Measurements from ENCODE around the gene OR2J3.
"Not testable (repeated sequence)": the region's sequence is repeated elsewhere in the genome, so short reads cannot be mapped to it uniquely, and the experiment has no call there.

Gene OR2J3

DNA sequence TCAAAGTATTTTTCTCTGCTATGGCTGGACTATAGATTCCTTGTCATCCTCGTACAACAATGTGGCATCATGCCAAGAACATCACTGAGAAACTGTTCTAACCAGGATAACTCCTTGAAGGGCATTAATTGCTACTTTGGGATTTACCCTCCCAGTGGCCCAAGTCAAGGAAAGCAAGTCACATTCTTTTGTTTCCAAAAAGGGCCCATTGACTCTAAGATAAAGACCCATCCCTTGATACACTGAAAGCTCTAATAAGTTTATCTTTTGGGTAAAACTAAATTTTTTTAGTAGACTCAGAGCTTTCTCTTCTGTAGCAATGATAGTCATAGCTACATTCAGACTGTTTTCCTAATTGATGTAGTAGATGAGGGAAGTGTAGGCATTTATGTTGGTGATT, at the start of gene OR2J3:
TSS of gene OR2J3 (plus strand) at position 301 of the 400 bp plus-strand sequence. CDS start 3,833 bp downstream, outside the sequence.
- DNase-seq, result no peak

GRCh38 chr6:29071831-29072723, 35.8 kb upstream of the OR2J3 start:
- DNase-seq, result no peak

- DNase-seq, result no peak
Measured at GRCh38 chr6:29079203-29079602, 28.7 kb upstream of the OR2J3 start.

- no peak for DNase-seq
Measured at GRCh38 chr6:29081312-29081711, 26.5 kb upstream of the OR2J3 start.

DNA sequence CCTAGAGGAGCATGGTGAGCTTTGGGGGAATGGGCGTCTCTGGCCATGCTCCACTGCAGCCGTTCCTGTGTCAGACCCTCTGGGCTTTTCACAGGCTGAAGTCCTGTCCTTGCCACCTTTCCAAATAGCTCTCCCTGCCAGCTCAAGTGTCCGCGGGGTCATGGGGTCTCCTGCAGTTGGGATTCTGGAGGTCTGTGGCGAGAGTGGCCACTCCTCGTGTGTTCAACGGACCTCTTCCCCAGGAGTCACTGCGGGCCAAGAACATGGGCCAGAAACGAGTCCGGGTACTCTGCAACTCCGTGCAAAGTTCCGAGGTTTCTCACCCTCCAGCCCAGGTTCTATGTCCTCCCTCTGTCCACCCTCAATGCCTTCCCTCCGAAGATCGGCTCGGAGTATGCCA, 25.4 kb upstream of the OR2J3 start:
- DNase-seq, result no peak

GRCh38 chr6:29087213-29087612, 20.6 kb upstream of the OR2J3 start, which contains the start of gene OR2B3:
Gene OR2B3, minus strand, starts transcription at chr6:29087313. Its CDS starts 65 bp downstream, at chr6:29087248.
- no peak for DNase-seq

DNA sequence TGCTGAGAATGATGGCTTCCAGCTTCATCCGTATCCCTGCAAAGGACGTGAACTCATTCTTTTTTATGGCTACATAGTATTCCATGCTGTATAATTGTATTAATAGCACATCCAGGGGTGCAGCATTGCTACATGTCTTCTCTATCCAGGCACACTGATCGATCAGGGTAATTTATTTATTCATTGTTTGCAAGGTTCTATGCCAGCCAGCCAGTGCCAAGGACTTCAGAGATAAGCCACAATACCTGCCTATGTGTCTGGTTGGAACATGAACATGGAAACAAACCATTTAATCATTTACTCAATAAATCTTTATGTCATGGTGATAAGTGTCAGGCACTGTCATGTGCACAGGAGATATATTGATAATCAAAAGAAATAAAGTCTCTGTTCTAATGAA, 14.9 kb upstream of the OR2J3 start:
- DNase-seq, result no peak

DNA sequence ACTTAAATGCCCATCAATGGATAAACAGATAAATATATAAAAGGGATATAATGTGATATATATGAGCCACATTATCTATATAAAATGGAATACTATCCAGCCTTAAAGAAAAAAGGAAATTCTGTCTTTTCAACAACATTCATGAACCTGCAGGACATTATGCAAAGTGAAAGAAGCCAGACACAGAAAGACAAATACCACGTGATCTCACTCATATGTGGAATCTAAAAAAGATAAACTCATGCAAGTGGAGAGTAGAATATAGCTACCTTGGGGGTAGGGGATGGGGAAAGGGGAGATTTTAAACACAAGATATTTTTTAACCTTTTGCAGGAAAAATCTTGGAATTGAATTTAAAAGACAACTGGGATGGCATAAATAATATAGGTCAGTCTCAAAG, 10.1 kb upstream of the OR2J3 start:
- DNase-seq, result no peak

DNA sequence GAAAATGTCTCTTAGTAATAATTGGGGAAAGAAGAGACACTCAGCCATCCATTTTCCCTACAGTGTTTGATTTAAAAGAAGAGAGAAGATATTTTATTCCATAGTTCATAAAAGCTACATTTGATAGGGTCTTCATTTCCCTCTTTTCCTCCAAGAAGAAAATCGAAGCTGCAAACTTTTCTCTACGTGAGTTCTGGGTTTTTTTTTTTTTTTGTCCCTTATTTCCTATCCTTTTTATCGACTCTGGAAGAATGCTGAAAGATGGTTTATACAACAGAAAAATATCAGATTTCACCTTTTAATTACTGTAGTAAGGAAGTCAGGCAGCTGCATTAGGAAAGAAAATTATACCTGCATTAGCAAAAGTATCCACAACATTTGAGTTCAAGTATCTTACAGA, 8.7 kb upstream of the OR2J3 start, which contains the start of gene OR2J1:
TSS of gene OR2J1 (plus strand) at position 301 of the 400 bp plus-strand sequence. CDS start 1,453 bp downstream, outside the sequence.
- DNase-seq, result no peak

DNA sequence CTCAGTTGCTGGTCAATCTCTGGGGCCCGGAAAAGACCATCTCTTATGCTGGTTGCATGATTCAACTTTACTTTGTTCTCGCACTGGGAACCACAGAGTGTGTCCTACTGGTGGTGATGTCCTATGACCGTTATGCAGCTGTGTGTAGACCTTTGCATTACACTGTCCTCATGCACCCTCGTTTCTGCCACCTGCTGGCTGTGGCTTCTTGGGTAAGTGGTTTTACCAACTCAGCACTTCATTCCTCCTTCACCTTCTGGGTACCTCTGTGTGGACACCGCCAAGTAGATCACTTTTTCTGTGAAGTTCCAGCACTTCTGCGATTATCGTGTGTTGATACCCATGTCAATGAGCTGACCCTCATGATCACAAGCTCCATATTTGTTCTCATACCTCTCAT, 4.3 kb downstream of the OR2J3 start:
- DNase-seq, result no peak

DNA sequence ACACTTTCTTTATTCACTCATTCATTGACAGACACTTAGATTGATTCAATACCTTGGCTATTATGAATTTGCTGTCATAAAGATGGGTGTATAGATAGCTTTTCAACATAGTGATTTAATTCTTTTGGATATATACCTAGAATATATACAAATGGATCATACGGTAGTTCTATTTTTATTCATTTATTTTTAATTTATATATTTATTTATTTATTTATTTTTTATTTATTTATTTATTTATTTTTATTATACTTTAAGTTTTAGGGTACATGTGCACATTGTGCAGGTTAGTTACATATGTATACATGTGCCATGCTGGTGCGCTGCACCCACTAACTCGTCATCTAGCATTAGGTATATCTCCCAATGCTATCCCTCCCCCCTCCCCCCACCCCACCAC, 7.1 kb downstream of the OR2J3 start:
- DNase-seq, result not testable (repeated sequence)

GRCh38 chr6:29129326-29130012, 21.6 kb downstream of the OR2J3 start:
- no peak for DNase-seq

DNA sequence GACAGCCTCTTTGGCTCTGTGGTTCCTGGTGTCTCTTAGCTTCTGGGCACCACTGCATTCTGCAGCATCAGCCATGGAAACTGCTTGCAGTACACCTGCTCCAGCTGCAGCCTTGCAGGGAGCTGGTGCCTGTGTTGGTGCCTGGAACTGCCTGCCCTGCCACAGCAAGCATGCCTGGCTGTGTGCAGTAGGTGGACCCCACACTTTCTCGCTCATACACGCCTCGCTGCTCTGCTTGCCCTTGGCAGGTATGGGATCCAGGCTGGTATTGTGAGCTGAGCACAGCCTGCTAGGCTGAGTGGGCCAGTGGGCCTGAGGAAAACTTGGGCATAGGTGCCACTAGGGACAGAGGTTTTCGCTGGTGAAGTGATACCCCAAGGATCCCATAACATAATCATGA, 22.8 kb downstream of the OR2J3 start:
- DNase-seq, result no peak

GRCh38 chr6:29131691-29132090, 23.8 kb downstream of the OR2J3 start:
- DNase-seq, result no peak

GRCh38 chr6:29137724-29138123, 29.9 kb downstream of the OR2J3 start:
- DNase-seq, result no peak

DNA sequence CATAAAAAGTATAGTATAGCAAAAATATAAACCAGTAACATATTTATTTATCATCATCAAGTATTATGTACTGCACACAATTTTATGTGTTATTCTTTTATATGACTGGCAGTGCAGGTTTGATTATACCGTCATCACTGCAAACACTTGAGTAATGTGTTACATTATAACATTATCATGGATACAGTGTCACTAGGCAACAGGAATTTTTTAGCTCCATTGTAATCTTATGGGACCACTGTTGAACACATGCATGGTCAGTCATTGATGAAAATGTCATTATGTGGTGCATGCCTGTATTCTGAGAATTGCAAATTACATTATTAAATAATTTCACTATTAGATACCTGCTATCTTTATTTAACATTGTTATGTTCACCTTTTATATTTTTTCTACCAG, 33.7 kb downstream of the OR2J3 start:
- no peak for DNase-seq

GRCh38 chr6:29142309-29142708, 34.5 kb downstream of the OR2J3 start:
- no peak for DNase-seq

DNA sequence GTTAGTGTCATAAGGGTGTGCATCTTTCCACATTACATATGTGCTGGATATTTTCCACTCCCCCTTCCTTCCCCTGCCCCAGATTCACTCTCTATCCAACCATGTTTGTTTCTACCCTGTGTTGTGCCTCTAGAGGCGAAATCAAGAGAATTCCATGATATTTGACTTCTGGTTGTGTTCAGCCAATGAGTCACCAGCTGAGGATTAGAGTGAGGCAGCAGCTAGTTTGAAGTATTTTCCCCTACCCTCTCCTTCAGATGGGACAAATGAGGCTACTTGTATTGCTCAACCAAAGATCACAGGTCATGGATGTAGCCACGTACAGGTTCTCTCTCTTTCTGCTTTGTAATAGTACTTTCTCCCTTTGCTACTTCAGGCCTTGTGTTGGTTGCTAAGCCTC, 38.3 kb downstream of the OR2J3 start:
- DNase-seq, result no peak

GRCh38 chr6:29147074-29147473, 39.2 kb downstream of the OR2J3 start:
- DNase-seq, result no peak

DNA sequence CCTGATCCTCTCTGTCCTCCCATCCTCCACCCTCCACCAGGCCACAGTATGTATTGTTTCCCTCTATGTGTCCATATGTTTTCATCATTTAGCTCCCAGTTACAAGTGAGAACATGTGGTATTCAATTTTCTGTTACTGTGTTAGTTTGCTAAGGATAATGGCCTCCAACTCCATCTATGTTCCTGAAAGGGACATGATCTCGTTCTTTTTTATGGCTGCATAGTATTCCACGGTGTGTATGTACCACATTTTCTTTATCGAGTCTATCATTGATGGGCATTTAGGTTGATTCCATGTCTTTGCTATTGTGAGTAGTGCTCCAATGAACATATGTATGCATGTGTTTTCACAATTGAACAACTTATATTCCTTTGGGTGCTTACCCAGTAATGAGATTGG, 41.6 kb downstream of the OR2J3 start:
- DNase-seq, result not testable (repeated sequence)

- no peak for DNase-seq
Measured at GRCh38 chr6:29153083-29153482, 45.2 kb downstream of the OR2J3 start.

DNA sequence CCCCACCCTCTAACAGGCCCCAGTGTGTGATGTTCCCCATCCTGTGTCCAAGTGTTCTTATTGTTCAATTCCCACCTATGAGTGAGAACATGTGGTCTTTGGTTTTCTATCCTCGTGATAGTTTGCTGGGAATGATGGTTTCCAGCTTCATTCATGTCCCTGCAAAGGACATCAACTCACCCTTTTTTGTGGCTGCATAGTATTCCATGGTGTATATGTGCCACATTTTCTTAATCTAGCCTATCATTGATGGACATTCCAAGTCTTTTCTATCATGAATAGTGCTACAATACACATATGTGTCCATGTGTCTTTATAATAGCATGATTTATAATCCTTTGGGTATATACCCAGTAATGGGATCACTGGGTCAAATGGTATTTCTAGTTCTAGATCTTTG, 47.3 kb downstream of the OR2J3 start:
- not testable (repeated sequence) for DNase-seq

DNA sequence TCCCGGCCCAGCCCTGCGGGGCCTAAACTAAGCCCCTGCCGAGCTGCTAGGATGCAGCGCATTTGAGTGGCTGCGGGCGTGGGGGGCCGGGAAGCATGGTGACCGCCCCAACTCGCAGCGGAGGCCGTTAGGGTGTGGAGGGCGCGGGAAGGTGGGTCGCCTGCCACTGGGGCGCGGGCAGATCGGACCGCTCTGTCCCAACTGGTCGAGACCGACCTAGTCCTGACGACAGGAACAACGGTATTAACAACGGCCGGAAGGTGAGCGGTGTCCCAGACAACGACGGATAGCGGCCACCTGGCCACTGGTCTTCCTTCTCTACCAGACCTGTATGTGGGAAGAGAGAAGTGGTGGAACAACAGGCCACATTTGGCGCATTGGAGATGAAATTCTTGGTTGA, 52.1 kb downstream of the OR2J3 start:
- not testable (repeated sequence) for DNase-seq

Data from NCI-H2171 (cell line).